Prostate gland (tissue), 2 donors: ENCODE data around the gene SLITRK1. TPM values are rescaled to one million over a fixed set of nuclear protein-coding genes. Genes with fewer than 3 reads are reported as not detected.

ENCODE experiments used
- DNase-seq: peaks from one replicate; pipeline ENCODE4 v3.0.0-alpha.2; 2019; ENCODE audit warnings: low spot score
- H3K27ac ChIP-seq, 2 donors: fragments of 200-600 bp; sonication (generic); 2 replicates each; pipeline ENCODE4 v1.5.1; 2017 to 2019
- H3K27me3 ChIP-seq: fragments of 200-600 bp; sonication (generic); replicated peaks from 2 replicates; pipeline ENCODE4 v1.5.1; 2019; ENCODE audit not compliant: insufficient read depth
- H3K36me3 ChIP-seq, 2 donors: fragments of 200-600 bp; sonication (generic); 1 replicate in 1 of 2; 2 replicates in 1 of 2; pipeline versions ENCODE4 v1.5.1 to v1.8.1; 2017 to 2019
- H3K4me1 ChIP-seq: fragments of 200-600 bp; sonication (generic); replicated peaks from 2 replicates; pipeline ENCODE4 v1.5.1; 2019
- H3K4me3 ChIP-seq, 2 donors: fragments of 200-600 bp; sonication (generic); 2 replicates each; pipeline ENCODE4 v1.5.1; 2017 to 2019
- H3K9me3 ChIP-seq: fragments of 200-600 bp; sonication (generic); 2 replicates; pipeline ENCODE4 v1.5.1; 2017
- CTCF ChIP-seq, 4 experiments: fragments of 200-600 bp in 2 of 4; fragments of 450-650 bp in 2 of 4; sonication (generic) in 2 of 4; IDR thresholded peaks; 1 replicate in 3 of 4; 2 replicates in 1 of 4; pipeline ENCODE4 v1.5.1; 2016 to 2019; ENCODE audit warnings: antibody characterized with exemption in 4 of 4, mild to moderate bottlenecking in 2 of 4, moderate library complexity in 2 of 4
- POLR2A ChIP-seq: fragments of 450-650 bp; IDR thresholded peaks from one replicate; pipeline ENCODE4 v1.6.1; 2016; ENCODE audit warnings: antibody characterized with exemption, mild to moderate bottlenecking
- POLR2AphosphoS5 ChIP-seq: sonication (generic); formaldehyde crosslinking; IDR thresholded peaks from one replicate; pipeline ENCODE4 v1.6.1; 2017; ENCODE audit warnings: antibody characterized with exemption
- WGBS: methylation state at CpG from one replicate; pipeline ENCODE4 v1.1.5; 2018; 5-methylcytosine and 5-hydroxymethylcytosine counted together
- intact Hi-C: fragments of 100-400 bp; cut with DNase I; formaldehyde crosslinking; loops from one replicate; pipeline ENCODE4 v1.14.2; 2022
- total RNA-seq, 2 donors: library from RNA; depleted of rRNA; stranded (reverse); fragments of >200 nt; gene quantifications; one replicate each; pipeline ENCODE4 v1.1.0, GENCODE V29; 2016

SLITRK1 gene
- total RNA-seq, 2 donors from 2014 or later: not detected

- no peak overlapping the region for H3K4me3 ChIP-seq
- TF ChIP-seq POLR2AphosphoS5 (no peak), POLR2A (no peak), CTCF (IDR thresholded peaks at IDR 0.05) (no peak)
- 92% methylated on average over 25 of the region's 25 CpGs for WGBS
- H3K4me1 ChIP-seq: no peaks in the 10 kb centered on the region
- no peaks in the 10 kb centered on the region for H3K9me3 ChIP-seq
- no peaks in the 10 kb centered on the region for H3K36me3 ChIP-seq
- no peak overlapping the region for H3K27ac ChIP-seq
- DNase-seq: no peak
- no peaks in the 10 kb centered on the region for H3K27me3 ChIP-seq
- intact Hi-C loops: no loop called here
These were observed 24.1 kb upstream of the SLITRK1 start for GRCh38 chr13:83906240-83906820.

GRCh38 chr13:83905641-83906040 lies 23.4 kb upstream of the SLITRK1 start:
- 82% methylated on average over 5 of the region's 5 CpGs for WGBS
- TF ChIP-seq CTCF (IDR thresholded peaks at IDR 0.05): no peak
- no peak for TF ChIP-seq POLR2A
- no peak for TF ChIP-seq POLR2AphosphoS5
- no peak overlapping the region for H3K4me3 ChIP-seq
- H3K9me3 ChIP-seq: no peaks in the 10 kb centered on the region
- H3K27ac ChIP-seq: no peak overlapping the region
- H3K4me1 ChIP-seq: no peaks in the 10 kb centered on the region
- H3K27me3 ChIP-seq: no peaks in the 10 kb centered on the region
- intact Hi-C loops: no loop called here
- H3K36me3 ChIP-seq: no peaks in the 10 kb centered on the region
- no peak for DNase-seq

- DNase-seq: no peak
- intact Hi-C loops: no loop called here
- H3K9me3 ChIP-seq: no peaks in the 10 kb centered on the region
- 64% methylated on average over 3 of the region's 3 CpGs for WGBS
- TF ChIP-seq POLR2AphosphoS5: no peak
- H3K27me3 ChIP-seq: no peaks in the 10 kb centered on the region
- H3K27ac ChIP-seq: no peak overlapping the region
- no peak overlapping the region for H3K4me3 ChIP-seq
- H3K36me3 ChIP-seq: no peaks in the 10 kb centered on the region
- H3K4me1 ChIP-seq: no peaks in the 10 kb centered on the region
These were observed 13.8 kb upstream of the SLITRK1 start for GRCh38 chr13:83895994-83896580.

- H3K4me1 ChIP-seq: no peaks in the 10 kb centered on the region
- H3K4me3 ChIP-seq: no peak overlapping the region
- no peak for DNase-seq
- WGBS: 80% methylated on average over 3 of the region's 3 CpGs
- H3K9me3 ChIP-seq: no peaks in the 10 kb centered on the region
- H3K36me3 ChIP-seq: no peaks in the 10 kb centered on the region
- no peak overlapping the region for H3K27ac ChIP-seq
- H3K27me3 ChIP-seq: no peaks in the 10 kb centered on the region
- intact Hi-C loops: no loop called here
- no peak for TF ChIP-seq CTCF (IDR thresholded peaks at IDR 0.05)
- no peak for TF ChIP-seq POLR2AphosphoS5
- TF ChIP-seq POLR2A: no peak
These were observed 8.1 kb upstream of the SLITRK1 start for GRCh38 chr13:83890358-83890757.

- no peaks in the 10 kb centered on the region for H3K36me3 ChIP-seq
- no peak for TF ChIP-seq POLR2A
- no peak for TF ChIP-seq POLR2AphosphoS5
- TF ChIP-seq CTCF (IDR thresholded peaks at IDR 0.05): no peak
- no peaks in the 10 kb centered on the region for H3K9me3 ChIP-seq
- intact Hi-C loops: no loop called here
- no peak overlapping the region for H3K27ac ChIP-seq
- peaks cover 14% of the 10 kb centered on the region for H3K27me3 ChIP-seq
- H3K4me1 ChIP-seq: no peaks in the 10 kb centered on the region
- DNase-seq: no peak
- no peak overlapping the region for H3K4me3 ChIP-seq
These were observed 1.9 kb upstream of the SLITRK1 start for GRCh38 chr13:83884141-83884540.
